ENCODE data around the gene ACR. TPM values are rescaled to one million over a fixed set of nuclear protein-coding genes. Genes with fewer than 3 reads are reported as not detected.
A peak's percentile ranks its signal among the peaks of the same experiment; 100 is the strongest.

The ACR gene
- total and polyA plus RNA-seq, 2 of the 8 experiments (the other 6 are each of a cell fraction or from before 2014, with no cell fraction given), result 0.56 TPM; not detected in 1

- no peak overlapping the region for H2AFZ ChIP-seq (ENCODE audit: low read length)
- H2BK12ac ChIP-seq (ENCODE audit: low read depth, low read length), result 0 out of 2 replicates have a peak overlapping the region, but pooled peaks have one; percentile 87
- FAIRE-seq (no peak), DNase-seq (ENCODE audit: low read depth in 1 of 2, low spot score in 2 of 2) (no peak)
- no peak overlapping the region for H2BK15ac ChIP-seq (ENCODE audit: low read length)
- H3K79me1 ChIP-seq (ENCODE audit: low read depth, low read length), result no peaks in the 10 kb centered on the region
- H3K36me3 ChIP-seq (ENCODE audit: control insufficient read depth in 2 of 4, insufficient read depth in 4 of 4, low read length in 3 of 4), result peaks cover 0 to 2% (median 0%) of the 10 kb centered on the region in 4 experiments; a peak in 1 of 8 replicates
- no peak overlapping the region for H3K14ac ChIP-seq (ENCODE audit: insufficient read length)
- no peak overlapping the region for H3K4ac ChIP-seq (replicated peaks; ENCODE audit: insufficient read length, low read depth, low read length)
- no peak overlapping the region for H4K91ac ChIP-seq (replicated peaks; ENCODE audit: insufficient read length, low read length)
- no peak overlapping the region for H4K5ac ChIP-seq (ENCODE audit: insufficient read length, low read depth, low read length)
- H4K8ac ChIP-seq (ENCODE audit: extremely low read depth, insufficient read depth, low read length), result no peak overlapping the region
- H3K79me2 ChIP-seq (ENCODE audit: control insufficient read depth in 1 of 2, insufficient read depth in 2 of 2, low read length in 2 of 2), result no peaks in the 10 kb centered on the region
- no peak overlapping the region for H3K4me3 ChIP-seq (ENCODE audit: extremely low read depth in 1 of 4, insufficient read depth in 2 of 4, low read depth in 3 of 4, low read length in 4 of 4)
- no peak overlapping the region for H2BK5ac ChIP-seq (ENCODE audit: low read depth, low read length)
- WGBS, 2 experiments (ENCODE audit: extremely low coverage in 1 of 2, insufficient coverage in 1 of 2, insufficient read length in 1 of 2, insufficient replicate concordance in 2 of 2, low coverage in 1 of 2, low lambda C conversion rate in 2 of 2, missing lambda C conversion rate in 1 of 2), result 83% methylated on average over 14 of the region's 15 CpGs; no CpG with 5 or more reads in 1 of the 2 experiments
- no peak overlapping the region for H2AK5ac ChIP-seq (ENCODE audit: low read depth, low read length)
- no peak for TF ChIP-seq SAP30 (IDR thresholded peaks at IDR 0.05; ENCODE audit: insufficient read depth, insufficient replicate concordance, low read length)
- TF ChIP-seq E2F6 (IDR thresholded peaks at IDR 0.05), result no peak
- no peak for TF ChIP-seq ASH2L (IDR thresholded peaks at IDR 0.05; ENCODE audit: low read length)
- no peak for TF ChIP-seq RBBP5 (IDR thresholded peaks at IDR 0.05; ENCODE audit: borderline replicate concordance, low read depth, low read length)
- TF ChIP-seq CREB1 (IDR thresholded peaks at IDR 0.05), result no peak
- TF ChIP-seq SIX5 (IDR thresholded peaks at IDR 0.05; ENCODE audit: low read depth, low read length), result no peak
- no peak for TF ChIP-seq MAFK (IDR thresholded peaks at IDR 0.05; ENCODE audit: low read depth, low read length)
- TF ChIP-seq RAD21 (IDR thresholded peaks at IDR 0.05 in 1 of 2, conservative IDR thresholded peaks at IDR 0.05 in 1 of 2; ENCODE audit: low read depth in 2 of 2, low read length in 2 of 2), result no peak
- TF ChIP-seq TCF12 (IDR thresholded peaks at IDR 0.05; ENCODE audit: low read depth, low read length), result no peak
- TF ChIP-seq TAF7 (optimal IDR thresholded peaks at IDR 0.05; ENCODE audit: borderline replicate concordance, low read depth, low read length), result no peak
- no peak for TF ChIP-seq MAX (IDR thresholded peaks at IDR 0.05)
- ChIA-PET CTCF (ENCODE audit: partially characterized antibody) (interaction anchor here (0.6 to 11.2 kb wide), 31 partner anchors 8 to 337 kb away, joined by 3 to 281 read pairs (median 5); partner anchors contain the start of genes ARSA, CPT1B and SHANK3), POLR2A (ENCODE audit: partially characterized antibody) (interaction anchor here (0.9 to 1.6 kb wide), 2 partner anchors 72 to 253 kb away, joined by 3 to 4 read pairs; no protein-coding TSS in a partner anchor)
- H3K23ac ChIP-seq (ENCODE audit: insufficient read length), result no peak overlapping the region
- no peak overlapping the region for H3K56ac ChIP-seq (replicated peaks; ENCODE audit: insufficient read length, low read depth, low read length)
- peaks cover 6 to 24% (median 14%) of the 10 kb centered on the region in 4 experiments; a peak in 6 of 7 replicates for H3K27me3 ChIP-seq (replicated peaks in 1 of 4; ENCODE audit: control insufficient read depth in 3 of 4, extremely low read depth in 1 of 4, insufficient read depth in 3 of 4, low read length in 3 of 4)
- H2BK20ac ChIP-seq (ENCODE audit: low read length), result no peak overlapping the region
- H2BK120ac ChIP-seq (replicated peaks; ENCODE audit: low read depth, low read length), result no peak overlapping the region
- peaks cover 0 to 10% (median 0%) of the 10 kb centered on the region in 4 experiments; a peak in 4 of 7 replicates for H3K4me1 ChIP-seq (replicated peaks in 1 of 4; ENCODE audit: control insufficient read depth in 3 of 4, insufficient read depth in 4 of 4, low read length in 3 of 4)
- no peaks in the 10 kb centered on the region for H3K9me3 ChIP-seq (ENCODE audit: insufficient read depth in 2 of 2, low read depth in 1 of 2, low read length in 1 of 2)
- H3K4me2 ChIP-seq (ENCODE audit: insufficient read depth in 1 of 2, low read depth in 2 of 2, low read length in 2 of 2), result no peak overlapping the region
- H3K27ac ChIP-seq (ENCODE audit: low read depth, low read length), result no peak overlapping the region
- H4K20me1 ChIP-seq (replicated peaks in 1 of 2; ENCODE audit: control insufficient read depth in 1 of 2, insufficient read depth in 2 of 2, low read length in 2 of 2), result peaks cover 5 to 21% of the 10 kb centered on the region in 2 experiments
- H3K9ac ChIP-seq (replicated peaks in 1 of 4; ENCODE audit: extremely low read depth in 1 of 4, low read depth in 3 of 4, low read length in 3 of 4), result no peak overlapping the region
- H3K18ac ChIP-seq (ENCODE audit: extremely low read depth, low read length), result no peak overlapping the region
- H3K23me2 ChIP-seq (ENCODE audit: low read depth, low read length), result peaks cover 5% of the 10 kb centered on the region; the same call in 1 of the 2 replicates
These were observed 38.8 kb upstream of the ACR start for GRCh38 chr22:50699001-50699755.

All from H1 (cell line).